ENCODE measurements around the gene CYP2D6. TPM values are rescaled to one million over a fixed set of nuclear protein-coding genes. Genes with fewer than 3 reads are reported as not detected.

CYP2D6 gene
- total RNA-seq, 2 experiments from 2014 or later = 7.4 to 7.5 TPM

DNA sequence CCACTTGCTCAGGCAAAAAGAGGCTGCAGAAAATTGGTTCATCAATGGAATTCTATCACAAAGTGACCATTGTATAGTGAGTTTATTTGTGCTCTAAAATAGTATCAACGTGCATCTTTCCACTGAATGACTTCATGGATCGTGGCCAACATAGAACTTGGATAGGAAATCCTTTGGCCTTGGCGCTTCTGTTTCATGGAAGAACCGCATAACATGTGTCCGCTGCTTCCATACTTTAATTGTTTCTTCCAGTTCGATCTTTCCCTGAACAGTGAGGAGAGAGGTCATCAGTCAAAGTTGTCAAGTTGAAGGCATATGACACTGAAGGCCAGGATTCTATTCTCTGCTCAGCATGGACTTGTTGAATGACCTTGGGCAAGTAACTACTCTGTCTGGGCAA lies 44.6 kb downstream of the CYP2D6 start:
- H3K36me3 ChIP-seq (ENCODE audit: insufficient read depth, low read length) = peaks cover 55% of the 10 kb centered on the region
- H3K27ac Mint-ChIP-seq = no peak overlapping the region

GRCh38 chr22:42084874-42085273 lies 45.7 kb downstream of the CYP2D6 start:
- Histone ChIP-seq H3K4me1 (ENCODE audit: insufficient read depth, low read length) (peaks cover 39% of the 10 kb centered on the region), H3K4me3 (ENCODE audit: low read length) (no peak overlapping the region), H3K36me3 (ENCODE audit: insufficient read depth, low read length) (peaks cover 55% of the 10 kb centered on the region), H3K27me3 (ENCODE audit: control insufficient read depth in 1 of 2, insufficient read depth in 2 of 2, low read length in 2 of 2) (no peaks in the 10 kb centered on the region), H3K27ac (ENCODE audit: low read depth in 1 of 2, low read length in 2 of 2) (no peak overlapping the region), H3K9me3 (ENCODE audit: control insufficient read depth in 1 of 2, insufficient read depth in 1 of 2, low read length in 2 of 2) (peaks cover 0 to 2% of the 10 kb centered on the region in 2 experiments)
- H3K9me3 Mint-ChIP-seq = no peaks in the 10 kb centered on the region
- peaks cover 69% of the 10 kb centered on the region for H3K36me3 Mint-ChIP-seq (ENCODE audit: low read depth)
- DNase-seq = no peak
- peaks cover 51% of the 10 kb centered on the region for H3K4me1 Mint-ChIP-seq (ENCODE audit: low read depth)
- no peak for TF ChIP-seq CTCF (IDR thresholded peaks at IDR 0.05)
- intact Hi-C loops (cut with DNase I, micrococcal nuclease) = loop anchor here in 1 of 2 experiments (10.0 kb wide), 1 partner anchor 440 kb away; no protein-coding TSS in a partner anchor
- H3K4me3 Mint-ChIP-seq = no peak overlapping the region
- CTCF ChIA-PET = no interaction called here
- no peak overlapping the region for H3K27ac Mint-ChIP-seq
- ATAC-seq (ENCODE audit: poor library complexity) = no peak
- H3K27me3 Mint-ChIP-seq = no peaks in the 10 kb centered on the region
- POLR2A ChIA-PET = no interaction called here

More for the DNA sequence above, 44.6 kb downstream of the CYP2D6 start:
- Histone ChIP-seq H3K9me3 (ENCODE audit: control insufficient read depth in 1 of 2, insufficient read depth in 1 of 2, low read length in 2 of 2) (peaks cover 0 to 4% of the 10 kb centered on the region in 2 experiments), H3K4me3 (ENCODE audit: low read length) (no peak overlapping the region), H3K27ac (ENCODE audit: low read depth in 1 of 2, low read length in 2 of 2) (no peak overlapping the region), H3K4me1 (ENCODE audit: insufficient read depth, low read length) (peaks cover 36% of the 10 kb centered on the region), H3K27me3 (ENCODE audit: control insufficient read depth in 1 of 2, insufficient read depth in 2 of 2, low read length in 2 of 2) (no peaks in the 10 kb centered on the region)
- TF ChIP-seq CTCF (IDR thresholded peaks at IDR 0.05) = no peak
- Mint-ChIP-seq H3K9me3 (no peaks in the 10 kb centered on the region), H3K27me3 (no peaks in the 10 kb centered on the region), H3K4me3 (no peak overlapping the region), H3K36me3 (ENCODE audit: low read depth) (peaks cover 77% of the 10 kb centered on the region), H3K4me1 (ENCODE audit: low read depth) (peaks cover 52% of the 10 kb centered on the region)
- no peak for DNase-seq
- no peak for ATAC-seq (ENCODE audit: poor library complexity)
- intact Hi-C loops (cut with DNase I, micrococcal nuclease) = loop anchor here in 1 of 2 experiments (10.0 kb wide), 1 partner anchor 439 kb away; no protein-coding TSS in a partner anchor
- CTCF ChIA-PET = no interaction called here
- POLR2A ChIA-PET = no interaction called here

GRCh38 chr22:42083119-42083518 lies 47.5 kb downstream of the CYP2D6 start:
- Histone ChIP-seq H3K4me3 (ENCODE audit: low read length) (no peak overlapping the region), H3K36me3 (ENCODE audit: insufficient read depth, low read length) (peaks cover 55% of the 10 kb centered on the region), H3K4me1 (ENCODE audit: insufficient read depth, low read length) (peaks cover 39% of the 10 kb centered on the region), H3K27me3 (ENCODE audit: control insufficient read depth in 1 of 2, insufficient read depth in 2 of 2, low read length in 2 of 2) (no peaks in the 10 kb centered on the region), H3K9me3 (ENCODE audit: control insufficient read depth in 1 of 2, insufficient read depth in 1 of 2, low read length in 2 of 2) (no peaks in the 10 kb centered on the region), H3K27ac (ENCODE audit: low read depth in 1 of 2, low read length in 2 of 2) (no peak overlapping the region)
- intact Hi-C loops (cut with DNase I, micrococcal nuclease) = loop anchor here in 1 of 2 experiments (10.0 kb wide), 1 partner anchor 442 kb away; no protein-coding TSS in a partner anchor
- peaks cover 48% of the 10 kb centered on the region for H3K4me1 Mint-ChIP-seq (ENCODE audit: low read depth)
- CTCF ChIA-PET = no interaction called here
- H3K9me3 Mint-ChIP-seq = no peaks in the 10 kb centered on the region
- H3K27me3 Mint-ChIP-seq = no peaks in the 10 kb centered on the region
- peak overlapping the region; percentile 48 for H3K4me3 Mint-ChIP-seq
- ATAC-seq (ENCODE audit: poor library complexity) (no peak), DNase-seq (no peak)
- POLR2A ChIA-PET = no interaction called here
- no peak for TF ChIP-seq CTCF (IDR thresholded peaks at IDR 0.05)
- peaks cover 64% of the 10 kb centered on the region for H3K36me3 Mint-ChIP-seq (ENCODE audit: low read depth)
- H3K27ac Mint-ChIP-seq = peak overlapping the region; percentile 75

All from CD4-positive, alpha-beta T cell (primary cell).